TTC549 (cell line): Measurements from ENCODE around the gene JKAMP.
"Not testable (repeated sequence)": the region's sequence is repeated elsewhere in the genome, so short reads cannot be mapped to it uniquely, and the experiment has no call there.

ENCODE experiments used
- FAIRE-seq: peaks from 2 replicates; lab custom pipeline; 2012; peaks lifted over from hg19 to GRCh38; lab: Jason Lieb, UNC

The JKAMP gene, protein sequence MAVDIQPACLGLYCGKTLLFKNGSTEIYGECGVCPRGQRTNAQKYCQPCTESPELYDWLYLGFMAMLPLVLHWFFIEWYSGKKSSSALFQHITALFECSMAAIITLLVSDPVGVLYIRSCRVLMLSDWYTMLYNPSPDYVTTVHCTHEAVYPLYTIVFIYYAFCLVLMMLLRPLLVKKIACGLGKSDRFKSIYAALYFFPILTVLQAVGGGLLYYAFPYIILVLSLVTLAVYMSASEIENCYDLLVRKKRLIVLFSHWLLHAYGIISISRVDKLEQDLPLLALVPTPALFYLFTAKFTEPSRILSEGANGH

GRCh38 chr14:59483819-59484638 is at the start of gene JKAMP, which contains the start of gene L3HYPDH:
JKAMP (plus strand) TSS chr14:59484517; CDS start chr14:59484590, 73 bp downstream.
L3HYPDH (minus strand) TSS chr14:59484408; CDS start chr14:59484316, 92 bp downstream.
- peak; percentile 26 for FAIRE-seq

GRCh38 chr14:59435101-59435500 is 49.2 kb upstream of the JKAMP start:
- no peak for FAIRE-seq

DNA sequence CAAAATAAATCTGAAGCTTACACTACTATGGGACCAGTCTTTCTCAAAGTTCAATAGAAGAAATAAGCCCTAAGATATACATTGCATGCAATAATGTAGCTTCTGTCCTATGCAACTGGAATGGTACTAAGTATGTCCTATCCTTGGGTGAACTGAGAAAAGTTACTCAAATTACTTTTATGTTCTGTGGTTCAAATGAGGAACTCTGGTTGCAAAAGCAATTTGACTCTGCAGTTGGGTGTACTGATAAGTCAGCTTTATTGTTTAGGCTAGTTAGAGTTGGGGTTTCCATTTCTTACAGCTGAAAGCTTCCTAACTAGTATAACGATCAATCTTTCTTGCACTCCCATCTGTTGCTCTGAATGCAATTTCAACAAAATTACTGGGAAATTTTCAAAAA is 48.3 kb upstream of the JKAMP start:
- no peak for FAIRE-seq

DNA sequence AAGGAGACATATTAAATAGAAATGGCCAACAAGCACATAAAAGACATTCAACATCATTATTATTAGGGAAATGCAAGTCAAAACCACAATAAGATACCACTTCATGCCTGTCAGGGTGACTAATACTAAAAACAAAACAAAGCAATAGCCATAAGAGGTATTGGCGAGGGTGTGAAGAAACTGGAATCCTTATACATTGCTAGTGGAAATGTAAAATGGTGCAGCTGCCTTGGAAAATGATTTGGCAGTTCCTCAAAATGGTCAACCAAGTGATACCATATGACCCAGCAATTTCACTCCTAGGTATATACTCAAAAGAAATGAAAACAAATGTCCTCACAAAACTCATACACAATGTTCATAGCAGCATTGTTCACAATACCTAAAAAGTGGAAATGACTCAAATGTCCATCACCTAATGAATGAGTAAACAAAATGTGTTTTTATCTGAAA is 46.1 kb upstream of the JKAMP start:
- no peak for FAIRE-seq

DNA sequence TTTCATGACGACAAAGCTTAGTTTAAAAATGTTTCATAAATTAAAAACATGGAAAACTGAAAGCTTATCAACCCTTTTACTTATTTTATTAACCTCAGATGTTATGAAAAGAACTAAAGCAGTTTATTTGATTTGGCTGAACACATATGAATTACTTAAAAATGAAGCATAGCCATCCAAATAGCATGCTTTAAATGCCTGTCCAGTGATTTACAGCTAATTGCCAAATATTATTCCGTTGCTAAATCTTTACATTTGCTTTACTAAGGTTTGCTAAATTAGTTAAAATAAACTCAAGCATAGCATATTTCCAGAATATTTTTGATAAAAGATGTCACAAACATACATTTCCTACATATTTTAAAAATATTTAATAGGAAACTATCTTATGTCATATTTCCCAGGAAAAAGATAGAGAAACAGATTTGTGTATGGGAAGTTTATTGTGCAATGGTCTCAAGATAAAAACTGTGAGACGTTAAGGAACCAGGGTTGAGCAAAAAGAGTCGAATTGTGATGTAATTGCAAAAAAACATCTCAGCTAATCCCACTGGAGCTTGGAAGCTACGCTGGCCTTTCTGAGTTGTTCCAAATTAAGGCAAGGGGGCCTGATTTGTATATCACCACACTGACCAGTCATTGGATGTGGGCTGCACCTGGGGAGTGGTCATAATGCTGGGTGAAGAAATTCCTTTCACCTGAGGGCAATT is 44.9 kb upstream of the JKAMP start:
- no peak for FAIRE-seq

DNA sequence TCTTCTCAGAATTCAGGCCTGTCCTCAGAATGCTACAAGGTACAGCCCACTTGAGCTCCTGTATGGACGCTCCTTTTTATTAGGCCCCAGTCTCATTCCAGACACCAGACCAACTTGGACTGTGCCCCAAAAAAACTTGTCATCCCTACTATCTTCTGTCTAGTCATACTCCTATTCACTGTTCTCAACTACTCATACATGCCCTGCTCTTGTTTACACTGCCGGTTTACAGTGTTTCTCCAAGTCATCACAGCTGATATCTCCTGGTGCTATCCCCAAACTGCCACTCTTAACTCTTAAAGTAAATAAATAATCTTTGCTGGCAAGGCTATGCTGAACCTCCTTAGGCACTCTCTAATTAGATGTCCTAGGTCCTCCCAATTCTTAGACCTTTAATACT is 35.6 kb upstream of the JKAMP start:
- FAIRE-seq, result not testable (repeated sequence)

GRCh38 chr14:59450716-59451115 is 33.6 kb upstream of the JKAMP start:
- FAIRE-seq, result no peak

DNA sequence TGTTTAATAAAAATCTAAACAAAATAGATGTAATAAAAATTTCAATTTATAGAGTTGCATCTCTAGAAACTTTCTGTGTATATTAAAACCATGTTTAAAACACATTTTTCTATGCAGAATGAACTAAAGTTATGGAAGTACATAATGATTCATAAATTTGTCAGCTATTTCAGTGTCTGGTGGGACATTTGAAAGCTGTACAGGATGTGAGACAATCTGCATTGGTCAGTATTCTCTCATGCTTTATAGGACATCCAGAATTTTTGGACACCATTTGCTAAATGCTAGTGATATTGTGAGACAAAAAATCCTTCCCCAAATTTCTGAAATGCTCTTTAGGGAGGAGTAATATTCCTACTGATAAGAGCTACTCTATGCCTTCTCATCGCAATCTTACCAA is 32.5 kb upstream of the JKAMP start:
- FAIRE-seq, result no peak

GRCh38 chr14:59454139-59454538 is 30.2 kb upstream of the JKAMP start:
- no peak for FAIRE-seq

DNA sequence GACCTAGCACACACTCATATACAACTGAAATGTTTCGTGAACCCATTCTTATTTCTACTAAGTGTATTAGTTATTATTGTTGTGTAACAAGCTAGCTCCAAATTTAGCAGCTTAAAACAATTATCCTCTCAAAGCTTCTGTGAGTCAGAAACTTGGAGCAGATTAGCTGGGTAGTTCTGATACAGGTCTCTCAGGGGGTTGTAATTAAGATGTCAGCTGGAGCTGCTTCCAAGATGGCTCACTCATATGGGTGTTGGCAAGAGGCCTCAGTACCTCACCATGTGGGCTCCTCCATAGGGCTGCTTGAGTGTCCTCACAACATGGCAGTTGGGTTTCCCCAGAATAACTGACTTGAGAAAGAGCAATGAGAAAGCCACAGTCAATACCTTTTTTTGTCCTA is 28.9 kb upstream of the JKAMP start:
- no peak for FAIRE-seq

- no peak for FAIRE-seq
Observed at GRCh38 chr14:59458486-59458885, 25.8 kb upstream of the JKAMP start.

GRCh38 chr14:59460378-59460777 is 23.9 kb upstream of the JKAMP start:
- FAIRE-seq, result no peak

GRCh38 chr14:59461891-59462290 is 22.4 kb upstream of the JKAMP start:
- FAIRE-seq, result no peak

DNA sequence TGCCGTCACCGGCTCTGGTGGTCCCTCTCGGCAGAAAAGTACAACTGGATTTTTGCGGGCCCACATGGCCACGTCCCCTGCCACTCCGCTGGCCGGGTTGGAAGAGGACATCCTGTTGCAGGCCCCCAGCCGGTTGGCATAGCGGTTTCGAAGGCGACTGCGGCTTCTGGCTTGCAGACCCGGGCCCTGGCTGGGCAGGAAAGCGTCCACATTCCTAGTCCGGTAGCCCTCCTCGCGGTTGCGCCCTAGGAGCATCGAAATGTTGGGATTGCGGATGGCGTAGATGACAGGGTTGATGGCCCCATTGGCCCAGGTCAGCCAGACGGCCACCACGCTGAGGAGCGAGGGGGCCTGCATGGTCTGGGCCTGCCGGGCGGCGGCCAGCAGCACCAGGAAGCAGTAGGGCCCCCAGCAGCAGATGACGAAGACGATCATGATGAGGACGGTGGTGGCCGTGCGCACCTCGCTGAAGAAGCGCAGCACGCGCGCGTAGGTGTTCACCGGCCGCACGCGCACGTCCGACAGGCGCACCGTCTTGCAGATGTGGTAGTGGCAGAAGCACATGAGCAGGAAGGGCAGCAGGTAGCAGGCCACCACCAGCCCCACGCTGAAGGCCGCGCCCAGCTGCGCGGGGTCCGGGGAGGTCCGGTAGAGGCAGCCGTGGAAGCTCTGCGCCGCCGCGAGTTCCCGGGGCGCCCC is 20.4 kb upstream of the JKAMP start:
- no peak for FAIRE-seq

DNA sequence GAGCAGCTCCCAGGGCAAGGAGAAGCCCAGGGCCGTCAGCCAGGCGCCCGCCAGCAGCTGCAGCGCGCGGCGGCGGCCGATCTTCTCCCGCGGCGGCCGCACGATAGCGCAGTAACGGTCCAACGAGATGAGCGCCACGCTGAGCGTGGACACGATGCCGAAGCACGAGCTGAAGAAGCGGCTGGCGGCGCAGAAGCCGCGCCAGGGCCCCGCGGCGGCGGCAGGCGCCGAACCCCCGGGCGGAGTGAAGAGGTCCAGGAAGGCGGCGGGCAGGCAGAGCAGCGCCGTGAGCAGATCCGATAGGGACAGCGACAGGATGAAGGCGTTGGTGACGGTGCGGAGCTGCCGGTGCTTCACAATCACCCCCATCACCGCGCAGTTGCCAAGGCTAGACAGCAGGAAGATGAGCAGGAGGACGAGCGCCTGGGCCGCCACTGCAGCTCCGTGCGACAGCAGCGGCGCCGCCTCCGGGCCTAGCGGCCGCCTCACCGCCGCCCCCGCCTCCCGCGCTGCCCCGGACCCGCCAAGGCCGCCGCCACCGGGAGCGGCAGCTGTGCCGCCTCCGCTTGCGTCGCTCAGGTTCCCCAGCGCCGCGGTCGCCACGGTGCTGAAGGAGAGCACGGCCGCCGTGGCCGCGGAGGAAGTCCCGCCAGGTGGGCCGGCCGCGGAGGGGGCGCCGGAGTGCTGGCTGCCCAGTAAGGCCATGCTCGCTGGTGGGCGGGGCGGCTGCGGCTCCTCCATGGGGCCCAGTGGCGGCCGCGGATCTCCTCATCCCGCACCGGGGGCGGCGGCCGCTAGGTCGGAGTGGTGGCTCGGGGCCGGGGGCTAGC is 19.6 kb upstream of the JKAMP start:
- FAIRE-seq, result no peak

GRCh38 chr14:59465316-59466135 is 18.8 kb upstream of the JKAMP start, which contains the start of gene GPR135:
GPR135 (minus strand) TSS chr14:59465380; CDS start chr14:59465226, 154 bp downstream.
- no peak for FAIRE-seq

- no peak for FAIRE-seq
Observed at GRCh38 chr14:59474172-59474571, 10.1 kb upstream of the JKAMP start.

DNA sequence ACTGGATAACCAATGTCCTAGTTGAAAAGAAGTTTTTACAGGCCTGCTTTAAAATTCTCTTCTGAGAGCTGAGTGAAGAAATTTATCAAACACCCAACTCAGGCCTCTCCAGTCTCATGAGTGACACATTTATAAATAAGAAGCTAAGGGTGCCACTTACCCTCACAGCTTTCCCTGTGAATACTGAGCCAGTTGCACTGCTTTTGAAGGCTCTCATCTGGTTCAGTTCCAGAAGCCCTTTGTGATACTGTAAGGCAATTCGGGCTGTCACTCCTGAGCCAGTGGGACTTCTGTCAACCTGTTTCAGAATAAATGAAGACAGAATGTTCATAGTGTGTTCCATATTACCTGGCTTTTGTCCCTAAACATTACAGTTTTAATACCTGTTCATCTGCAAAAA is 8.6 kb upstream of the JKAMP start:
- no peak for FAIRE-seq

GRCh38 chr14:59478540-59478939 is 5.8 kb upstream of the JKAMP start:
- no peak for FAIRE-seq

DNA sequence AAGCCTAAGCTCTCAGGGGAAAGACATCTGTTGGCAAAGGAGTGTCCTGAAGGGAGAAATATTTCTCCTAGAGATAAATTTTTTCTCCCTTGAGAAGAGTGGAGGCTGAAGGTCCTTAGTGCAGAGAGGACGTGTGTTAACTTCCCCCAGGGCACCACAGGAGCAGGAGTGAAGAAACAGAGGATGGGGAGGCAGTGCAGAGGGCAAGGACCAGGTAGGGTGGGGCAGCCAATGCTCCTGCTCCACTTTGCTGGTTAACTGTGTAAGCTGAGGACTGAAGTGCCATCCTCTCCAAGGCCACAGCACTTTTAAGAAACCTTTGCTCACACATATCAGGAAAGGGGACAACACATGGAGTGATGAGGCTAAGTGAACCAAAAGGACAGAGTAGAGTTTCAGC is 4.2 kb upstream of the JKAMP start:
- FAIRE-seq, result no peak
